Erythroblast (primary cell): Measurements from ENCODE around the gene G6PC1.

ENCODE experiments used
- GATA1 ChIP-seq: IDR thresholded peaks from 2 replicates; pipeline ENCODE4 v1.6.1; 2011; ENCODE audit warnings: low read depth, mild to moderate bottlenecking, control low read depth, low read length, moderate library complexity
- POLR2A ChIP-seq: IDR thresholded peaks from 2 replicates; pipeline ENCODE4 v1.6.1; 2011; ENCODE audit warnings: mild to moderate bottlenecking, low read length

DNA sequence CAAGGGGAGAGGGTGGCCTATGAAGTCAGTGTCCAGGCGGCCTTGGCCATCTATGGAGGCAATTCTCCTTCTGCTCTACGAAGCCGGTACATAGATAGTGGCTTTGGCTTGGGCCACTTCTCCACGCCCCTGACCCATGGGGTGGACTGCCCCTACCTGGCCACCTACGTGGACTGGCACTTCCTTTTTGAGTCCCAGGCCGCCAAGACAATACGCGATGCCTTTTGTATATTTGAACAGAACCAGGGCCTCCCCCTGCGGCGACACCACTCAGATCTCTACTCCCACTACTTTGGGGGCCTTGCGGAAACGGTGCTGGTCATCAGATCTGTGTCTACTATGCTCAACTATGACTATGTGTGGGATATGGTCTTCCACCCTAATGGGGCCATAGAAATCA is 32.3 kb upstream of the G6PC1 start:
- TF ChIP-seq POLR2A (no peak), GATA1 (no peak)
